ENCODE data around the gene TRIM22.
"Not testable (repeated sequence)": the region's sequence is repeated elsewhere in the genome, so short reads cannot be mapped to it uniquely, and the experiment has no call there.

The TRIM22 gene, protein sequence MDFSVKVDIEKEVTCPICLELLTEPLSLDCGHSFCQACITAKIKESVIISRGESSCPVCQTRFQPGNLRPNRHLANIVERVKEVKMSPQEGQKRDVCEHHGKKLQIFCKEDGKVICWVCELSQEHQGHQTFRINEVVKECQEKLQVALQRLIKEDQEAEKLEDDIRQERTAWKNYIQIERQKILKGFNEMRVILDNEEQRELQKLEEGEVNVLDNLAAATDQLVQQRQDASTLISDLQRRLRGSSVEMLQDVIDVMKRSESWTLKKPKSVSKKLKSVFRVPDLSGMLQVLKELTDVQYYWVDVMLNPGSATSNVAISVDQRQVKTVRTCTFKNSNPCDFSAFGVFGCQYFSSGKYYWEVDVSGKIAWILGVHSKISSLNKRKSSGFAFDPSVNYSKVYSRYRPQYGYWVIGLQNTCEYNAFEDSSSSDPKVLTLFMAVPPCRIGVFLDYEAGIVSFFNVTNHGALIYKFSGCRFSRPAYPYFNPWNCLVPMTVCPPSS

DNA sequence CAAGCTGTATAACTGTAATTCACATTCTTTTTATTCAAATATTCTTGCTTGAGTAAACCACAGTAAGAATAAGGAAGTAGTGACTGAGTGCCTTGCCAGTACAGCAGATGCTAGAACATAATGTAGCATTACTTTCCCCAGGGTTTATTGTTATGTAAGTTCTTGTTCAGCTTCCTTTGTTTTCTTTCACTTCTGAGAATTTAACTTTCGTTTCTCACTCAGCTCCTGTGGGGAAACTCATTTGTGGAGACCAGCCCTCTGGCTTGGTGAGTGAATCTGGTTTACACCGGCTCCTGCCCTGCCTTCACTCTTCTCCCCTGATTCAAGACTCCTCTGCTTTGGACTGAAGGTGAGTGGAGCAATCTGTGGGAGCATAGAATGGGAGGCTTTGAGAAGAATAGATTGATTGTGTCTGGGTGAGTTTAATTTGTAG is at the start of gene TRIM22:
TRIM22 (plus strand) TSS at position 240 of the 433 bp plus-strand sequence. CDS start 6,443 bp downstream, outside the sequence.
- peak; percentile 10 to 33 for DNase-seq (ENCODE audit: low read depth in 2 of 2)

DNA sequence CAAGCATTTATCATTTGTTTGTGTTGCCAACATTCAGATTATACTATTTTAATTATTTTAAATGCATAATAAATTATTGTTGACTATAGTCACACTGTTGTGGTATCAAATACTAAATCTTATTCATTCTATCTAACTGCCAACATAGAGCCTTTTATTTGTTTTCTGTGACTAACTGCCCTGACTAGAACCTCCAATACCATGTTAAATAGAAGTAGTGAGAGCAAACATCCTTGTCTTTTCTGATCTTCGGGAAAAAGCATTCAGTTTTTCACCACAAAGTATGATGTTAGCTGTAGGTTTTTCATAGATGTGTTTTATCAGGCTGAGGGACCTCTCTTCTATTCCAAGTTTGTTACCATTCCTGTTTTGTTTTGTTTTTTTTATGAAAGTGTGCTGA is 49.6 kb upstream of the TRIM22 start:
- no peak for DNase-seq (ENCODE audit: low read depth in 2 of 2)

DNA sequence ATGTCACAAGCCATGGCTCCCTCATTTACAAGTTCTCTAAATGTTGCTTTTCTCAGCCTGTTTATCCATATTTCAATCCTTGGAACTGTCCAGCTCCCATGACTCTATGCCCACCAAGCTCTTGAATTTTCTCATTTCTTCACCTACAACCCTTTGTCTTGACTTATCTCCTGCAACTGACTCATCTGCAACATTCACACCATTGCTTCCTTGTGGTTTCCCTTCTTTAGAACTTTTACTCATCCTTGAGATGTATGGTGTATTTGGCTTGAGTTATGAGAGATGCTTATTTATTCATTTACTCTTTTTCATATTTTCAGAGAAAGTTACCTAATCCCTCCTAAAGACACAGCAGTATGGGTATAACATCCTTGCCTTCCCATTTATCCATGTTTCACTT is 46.0 kb upstream of the TRIM22 start:
- no peak for DNase-seq (ENCODE audit: low read depth in 2 of 2)

DNA sequence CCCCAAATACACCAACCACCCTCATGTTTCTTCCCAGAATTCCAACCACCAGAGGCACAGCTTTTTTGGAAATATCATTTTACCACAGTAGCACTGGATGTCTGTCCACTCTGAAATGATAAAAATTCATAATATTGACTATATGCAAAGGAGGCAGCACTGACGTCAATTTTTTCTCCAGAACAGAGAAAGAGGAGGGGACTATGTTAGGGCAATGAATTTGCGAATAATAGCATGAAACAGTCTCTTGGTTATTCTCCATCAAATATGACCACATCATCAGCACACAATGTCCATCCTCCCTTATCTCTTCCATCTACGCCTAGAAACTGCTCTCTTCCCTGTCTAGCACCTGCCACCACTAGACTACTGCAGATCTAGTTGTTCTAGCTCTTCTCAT is 43.5 kb upstream of the TRIM22 start:
- DNase-seq (ENCODE audit: low read depth in 2 of 2): no peak

DNA sequence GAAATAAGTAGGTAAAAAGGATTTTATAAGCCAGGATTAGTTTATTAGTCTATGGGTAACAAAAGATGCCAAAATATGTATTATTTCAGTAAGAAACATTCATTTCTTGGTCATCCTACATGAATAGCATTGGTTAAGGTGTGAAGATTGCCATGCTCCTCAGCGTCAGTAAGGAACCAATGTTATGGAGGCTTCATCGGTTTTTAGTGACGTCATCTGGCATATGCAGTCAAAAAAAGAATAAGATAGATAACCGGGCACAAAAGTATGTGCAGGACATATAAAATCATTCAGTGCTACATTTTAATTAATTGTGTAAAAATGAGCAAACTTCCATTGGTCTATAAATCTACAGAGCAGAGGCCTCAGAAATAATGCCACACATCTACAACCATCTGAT is 34.1 kb upstream of the TRIM22 start:
- DNase-seq (ENCODE audit: low read depth in 2 of 2): no peak

DNA sequence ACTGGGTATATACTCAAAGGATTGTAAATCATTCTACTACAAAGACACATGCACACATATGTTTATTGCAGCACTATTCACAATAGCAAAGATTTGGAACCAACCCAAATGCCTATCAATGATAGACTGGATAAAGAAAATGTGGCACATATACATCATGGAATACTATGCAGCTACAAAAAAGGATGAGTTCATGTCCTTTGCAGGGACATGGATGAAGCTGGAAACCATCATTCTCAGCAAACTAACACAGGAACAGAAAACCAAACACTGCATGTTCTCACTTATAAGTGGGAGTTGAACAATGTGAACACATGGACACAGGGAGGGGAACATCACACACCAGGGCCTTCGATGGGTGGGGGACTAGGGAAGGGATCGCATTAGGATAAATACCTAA is 32.6 kb upstream of the TRIM22 start:
- not testable (repeated sequence) for DNase-seq (ENCODE audit: low read depth in 2 of 2)

DNA sequence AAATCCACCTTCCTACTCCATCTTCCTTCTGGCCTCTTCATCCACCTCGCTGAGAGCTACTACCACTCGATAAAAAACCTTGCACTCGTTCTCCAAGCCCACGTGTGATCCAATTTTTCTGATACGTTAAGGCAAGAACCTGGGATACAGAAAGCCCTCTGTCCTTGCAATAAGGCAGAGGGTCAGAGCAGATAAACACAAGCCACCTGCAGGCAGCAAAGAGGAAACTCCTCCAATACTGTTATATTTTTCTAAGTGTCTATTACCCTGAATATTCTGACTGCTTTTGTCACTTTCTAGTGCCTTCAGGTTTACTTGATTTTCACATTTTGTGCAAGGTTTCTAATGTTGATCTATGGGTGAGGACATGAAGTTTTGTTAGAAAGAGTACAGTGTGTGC is 31.3 kb upstream of the TRIM22 start:
- no peak for DNase-seq (ENCODE audit: low read depth in 2 of 2)

DNA sequence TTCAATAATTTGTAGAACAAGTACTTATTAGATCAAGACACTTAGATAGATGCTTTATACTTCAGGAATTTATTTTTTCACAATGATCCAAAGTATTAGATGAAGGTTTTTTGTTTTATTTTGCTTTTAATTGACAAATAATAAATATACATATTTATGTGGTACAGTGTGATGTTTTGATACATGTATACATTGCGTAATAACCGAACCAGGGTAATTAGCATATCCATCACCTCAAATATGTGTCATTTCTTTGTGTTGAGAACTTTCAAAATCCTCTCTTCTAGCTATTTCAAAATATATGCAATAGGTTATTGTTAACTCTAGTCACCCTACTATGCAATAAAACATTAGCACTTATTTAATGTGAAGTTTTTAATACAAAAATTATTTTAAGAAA is 26.1 kb upstream of the TRIM22 start:
- DNase-seq (ENCODE audit: low read depth in 2 of 2): no peak

DNA sequence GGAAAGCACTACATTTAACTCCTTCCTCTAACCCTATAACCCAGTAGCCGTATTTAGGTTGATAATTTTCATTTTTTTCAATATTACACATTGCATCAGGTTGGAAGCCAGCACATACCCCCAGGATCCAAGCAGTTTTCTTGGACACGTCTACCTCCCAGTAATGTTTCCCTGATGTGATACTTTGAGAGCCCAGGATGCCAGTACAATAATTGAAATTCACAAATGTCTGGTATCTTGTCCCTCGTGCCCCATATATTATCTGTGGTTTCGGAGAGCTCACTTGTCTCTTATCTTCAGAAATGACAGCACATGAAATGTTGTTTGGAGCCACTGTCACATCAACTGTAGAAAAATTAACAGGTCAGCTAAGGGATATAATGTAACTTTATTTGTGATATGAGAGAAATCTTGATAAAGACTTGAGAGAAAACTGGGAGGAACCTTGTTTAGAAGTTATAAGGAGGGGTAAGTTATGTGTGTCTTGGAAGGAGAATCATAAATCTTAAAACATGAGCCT is 24.5 kb upstream of the TRIM22 start:
- DNase-seq (ENCODE audit: low read depth in 2 of 2): no peak

DNA sequence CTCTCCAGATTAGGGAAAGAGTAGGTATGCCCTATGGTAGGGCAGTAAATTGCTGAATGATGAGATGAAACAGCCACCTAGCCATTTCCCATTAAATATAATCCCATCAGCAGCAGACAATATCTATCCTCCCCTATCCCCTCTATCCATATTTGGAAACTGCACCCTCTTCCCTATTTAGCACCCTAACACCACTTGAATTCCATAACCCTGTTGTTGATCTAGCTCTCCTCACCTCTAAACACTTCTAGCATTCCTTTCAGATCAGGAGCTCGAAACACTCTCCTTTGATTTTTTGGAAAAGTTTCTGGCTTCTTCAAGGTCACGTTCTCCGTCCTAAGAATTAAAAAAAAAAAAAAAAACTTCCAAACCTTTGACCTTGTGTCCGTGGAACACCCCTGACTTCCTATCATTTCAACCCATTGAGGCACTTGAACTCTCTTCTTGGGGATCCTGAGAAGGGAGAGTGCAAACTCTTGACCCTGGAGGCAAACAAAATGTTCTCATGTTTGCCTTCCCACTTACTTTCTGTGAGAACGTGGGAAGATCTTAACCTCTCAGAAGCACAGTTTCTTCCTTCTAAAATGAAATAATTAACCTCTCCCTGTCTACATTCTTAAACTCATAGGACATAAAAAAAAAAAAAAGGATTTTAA is 23.7 kb upstream of the TRIM22 start:
- DNase-seq (ENCODE audit: low read depth in 2 of 2): no peak

DNA sequence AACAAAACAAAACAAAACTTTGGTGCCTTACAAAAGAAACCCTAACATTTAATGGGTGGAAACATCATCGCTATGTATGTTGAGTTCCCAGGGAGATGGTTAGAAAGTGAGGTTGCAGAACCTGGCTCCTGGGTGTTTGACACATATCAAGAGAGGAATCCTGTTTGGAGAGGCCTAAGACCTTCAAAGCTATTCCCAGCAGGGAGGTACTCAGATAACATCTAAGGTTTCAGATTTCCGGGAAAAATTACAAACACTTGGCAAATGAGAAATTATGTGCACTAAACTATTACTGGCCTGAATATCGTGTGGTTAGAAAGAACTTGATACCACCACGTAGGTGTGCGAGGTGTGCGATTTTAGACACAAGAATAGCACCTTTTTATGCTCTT is 23.2 kb upstream of the TRIM22 start:
- no peak for DNase-seq (ENCODE audit: low read depth in 2 of 2)

DNA sequence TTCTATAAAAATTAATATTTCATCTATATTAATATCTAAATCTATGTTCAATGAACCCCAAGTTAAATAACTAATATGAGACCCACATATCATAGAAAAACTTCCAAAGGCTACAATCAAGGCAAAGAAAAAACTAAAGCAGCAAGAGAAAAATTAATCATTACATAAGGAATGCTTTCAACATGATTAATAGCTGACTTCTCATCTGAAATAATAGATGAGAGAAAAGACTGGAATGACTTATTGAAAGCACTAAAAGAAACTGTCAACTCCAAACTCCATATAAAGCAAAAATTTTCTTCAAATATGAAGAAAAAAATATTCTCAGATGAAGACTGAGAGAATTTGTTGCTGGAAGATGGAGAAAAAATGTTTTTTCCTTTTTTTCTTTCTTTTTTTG is 17.8 kb upstream of the TRIM22 start:
- DNase-seq (ENCODE audit: low read depth in 2 of 2): no peak

DNA sequence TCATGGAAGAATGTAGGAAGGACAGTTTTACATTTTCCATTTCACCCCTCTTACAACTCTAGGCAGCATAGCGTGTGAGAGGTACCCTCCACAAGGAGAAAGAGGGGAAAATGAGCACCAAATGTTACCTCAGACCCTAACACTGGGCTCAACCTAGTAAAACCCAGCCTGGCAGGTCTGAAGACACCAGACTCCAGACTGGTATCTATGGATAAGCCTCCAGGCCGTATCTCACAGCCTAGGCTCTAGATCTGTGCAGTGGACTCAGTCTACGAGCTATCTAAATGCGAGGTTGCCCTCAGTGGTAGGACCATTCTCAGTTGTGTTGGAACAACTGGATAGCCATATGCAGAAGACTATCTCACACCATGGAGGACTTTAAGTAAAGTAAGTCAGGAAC is 15.2 kb upstream of the TRIM22 start:
- no peak for DNase-seq (ENCODE audit: low read depth in 2 of 2)

DNA sequence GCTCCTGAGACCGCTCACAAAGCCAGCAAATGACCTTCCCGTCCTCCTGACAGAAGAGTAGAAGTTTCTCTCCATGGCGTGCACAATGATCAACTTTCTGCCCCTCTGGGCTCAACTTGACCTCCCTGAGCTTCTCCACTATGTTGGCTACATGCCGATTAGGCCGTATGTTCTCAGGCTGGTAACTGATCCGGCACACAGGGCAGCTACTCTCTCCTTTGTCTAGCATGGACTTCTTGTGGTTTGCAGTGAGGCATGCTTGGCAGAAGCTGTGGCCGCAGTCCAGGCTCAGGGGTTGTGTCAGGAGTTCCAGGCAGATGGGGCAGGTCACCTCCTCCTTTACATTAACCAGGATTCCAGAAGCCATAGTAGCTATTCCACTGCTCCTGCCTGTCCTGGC is 9.8 kb upstream of the TRIM22 start:
- DNase-seq (ENCODE audit: low read depth in 2 of 2): no peak

DNA sequence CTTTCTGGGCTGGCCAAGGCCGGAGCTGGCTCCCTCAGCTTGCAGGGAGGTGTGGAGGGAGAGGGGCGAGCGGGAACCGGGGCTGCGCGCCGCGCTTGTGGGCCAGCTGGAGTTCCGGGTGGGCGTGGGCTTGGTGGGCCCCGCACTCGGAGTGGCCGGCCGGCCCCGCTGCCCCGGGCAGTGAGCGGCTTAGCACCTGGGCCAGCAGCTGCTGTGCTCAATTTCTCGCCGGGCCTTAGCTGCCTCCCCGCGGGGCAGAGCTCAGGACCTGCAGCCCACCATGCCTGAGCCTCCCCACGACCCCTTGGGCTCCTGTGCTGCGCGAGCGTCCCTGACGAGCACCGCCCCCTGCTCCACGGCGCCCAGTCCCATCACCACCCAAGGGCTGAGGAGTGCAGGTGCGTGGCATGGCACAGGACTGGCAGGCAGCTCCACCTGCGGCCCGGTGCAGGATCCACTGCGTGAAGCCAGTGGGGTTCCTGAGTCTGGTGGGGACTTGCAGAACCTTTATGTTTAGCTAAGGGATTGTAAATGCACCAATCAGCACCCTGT is 6.6 kb upstream of the TRIM22 start:
- DNase-seq (ENCODE audit: low read depth in 2 of 2): not testable (repeated sequence)

DNA sequence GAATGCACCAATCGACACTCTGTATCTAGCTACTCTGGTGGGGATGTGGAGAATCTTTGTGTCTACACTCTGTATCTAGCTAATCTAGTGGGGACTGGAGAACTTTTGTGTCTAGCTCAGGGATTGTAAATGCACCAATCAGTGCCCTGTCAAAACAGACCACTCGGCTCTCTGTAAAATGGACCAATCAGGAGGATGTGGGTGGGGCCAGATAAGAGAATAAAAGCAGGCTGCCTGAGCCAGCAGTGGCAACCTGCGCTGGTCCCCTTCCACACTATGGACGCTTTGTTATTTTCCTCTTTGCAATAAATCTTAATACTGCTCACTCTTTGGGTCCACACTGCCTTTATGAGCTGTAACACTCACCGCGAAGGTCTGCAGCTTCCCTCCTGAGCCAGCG is 6.0 kb upstream of the TRIM22 start:
- DNase-seq (ENCODE audit: low read depth in 2 of 2): not testable (repeated sequence)

DNA sequence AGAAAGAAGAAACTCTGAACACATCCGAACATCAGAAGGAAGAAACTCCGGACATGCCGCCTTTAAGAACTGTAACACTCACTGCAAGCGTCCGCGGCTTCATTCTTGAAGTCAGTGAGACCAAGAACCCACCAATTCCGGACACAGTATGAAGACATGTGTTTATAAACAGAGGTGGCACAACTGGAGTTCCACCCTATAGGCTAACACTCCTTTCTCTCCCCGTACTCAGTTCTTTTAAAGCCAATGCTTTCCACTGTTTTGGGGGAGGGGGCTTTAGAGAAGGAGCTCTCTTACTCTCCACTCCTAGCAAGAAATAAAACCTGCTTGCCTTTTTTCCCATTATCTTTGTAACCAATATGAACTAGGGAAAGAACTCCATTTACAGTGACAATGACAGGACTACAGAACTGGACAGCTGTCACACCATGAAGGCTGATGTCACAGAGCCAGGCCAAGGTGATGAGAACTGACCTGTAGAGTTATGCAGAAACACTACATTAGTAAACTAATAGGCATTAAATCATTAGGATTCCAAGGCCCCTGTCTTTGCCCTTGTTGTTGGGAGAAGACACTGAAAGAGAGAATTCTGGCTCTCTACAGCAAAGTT is 5.4 kb upstream of the TRIM22 start:
- DNase-seq (ENCODE audit: low read depth in 2 of 2): no peak

DNA sequence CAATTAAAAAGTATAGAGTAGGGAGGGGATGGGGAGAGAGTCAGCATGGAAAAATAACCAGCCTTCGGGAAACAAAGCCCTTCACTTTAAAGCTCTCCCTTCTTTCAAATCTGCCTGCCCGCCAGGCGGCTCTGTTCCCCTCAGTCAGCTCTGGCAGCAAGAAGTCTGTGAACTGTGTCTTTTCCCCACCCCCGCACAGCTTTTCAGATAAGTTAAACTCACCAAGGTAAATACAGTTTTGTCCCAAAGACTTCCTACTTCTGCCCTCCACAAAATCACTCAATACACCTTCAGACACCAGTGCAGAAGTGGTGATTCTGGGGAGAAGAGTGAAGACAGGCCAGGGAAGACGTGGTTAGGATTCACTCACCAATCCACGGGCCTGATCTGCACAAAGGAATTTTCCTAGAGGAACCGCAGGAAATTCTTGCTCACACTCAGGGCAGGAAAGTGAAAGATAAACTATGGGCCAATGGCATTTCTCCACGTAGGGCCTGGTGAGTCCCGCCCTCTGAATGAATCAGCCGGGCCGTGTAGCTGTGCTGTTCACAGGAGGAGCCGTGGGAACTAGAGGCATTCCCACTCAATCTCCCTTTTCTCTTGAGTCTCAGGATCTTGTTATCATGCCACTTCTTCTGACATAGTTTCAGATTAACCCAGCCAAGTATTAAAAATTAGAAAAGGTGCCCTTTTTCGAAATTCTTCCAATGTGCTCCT is 4.8 kb upstream of the TRIM22 start, which contains the start of gene TRIM5:
TRIM5 (minus strand) TSS at position 429 of the 717 bp plus-strand sequence. CDS start 4,897 bp downstream, outside the sequence.
- DNase-seq (ENCODE audit: low read depth in 2 of 2): peak; percentile 58 to 72

DNA sequence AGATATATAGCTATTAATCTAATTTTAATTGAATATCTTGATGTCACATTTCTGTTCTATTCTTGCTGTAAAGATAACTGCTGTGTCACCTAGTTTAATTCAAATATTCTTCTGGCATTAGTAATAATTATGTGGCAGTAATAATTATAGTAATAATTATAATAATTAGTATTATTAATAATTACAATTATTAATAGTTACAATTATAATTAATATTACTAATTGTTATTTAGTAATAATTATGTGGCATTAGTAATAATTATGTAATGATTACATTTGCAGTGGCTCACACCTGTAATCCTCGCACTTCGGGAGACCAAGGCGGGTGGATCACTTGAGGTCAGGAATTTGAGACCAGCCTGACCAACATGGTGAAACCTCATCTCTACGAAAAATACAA is 3.2 kb upstream of the TRIM22 start:
- DNase-seq (ENCODE audit: low read depth in 2 of 2): no peak

DNA sequence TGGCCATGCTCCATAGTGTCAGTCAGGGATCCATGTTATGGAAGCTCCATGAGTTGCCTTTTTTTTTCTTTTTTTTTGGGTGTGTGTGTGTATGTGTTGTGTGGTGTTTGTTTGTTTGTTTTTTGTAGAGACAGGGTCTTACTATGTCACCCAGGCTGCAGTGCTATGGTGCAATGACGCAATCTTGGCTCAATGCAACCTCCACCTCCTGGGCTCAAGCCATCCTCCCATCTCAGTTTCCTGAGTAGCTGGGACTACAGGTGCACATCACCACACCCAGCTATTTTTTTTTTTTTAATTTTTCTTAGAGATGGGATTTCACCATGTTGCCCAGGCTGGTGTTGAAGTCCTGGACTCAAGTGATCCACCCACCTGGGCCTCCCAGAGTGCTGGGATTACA is 1.1 kb upstream of the TRIM22 start:
- DNase-seq (ENCODE audit: low read depth in 2 of 2): no peak

DNA sequence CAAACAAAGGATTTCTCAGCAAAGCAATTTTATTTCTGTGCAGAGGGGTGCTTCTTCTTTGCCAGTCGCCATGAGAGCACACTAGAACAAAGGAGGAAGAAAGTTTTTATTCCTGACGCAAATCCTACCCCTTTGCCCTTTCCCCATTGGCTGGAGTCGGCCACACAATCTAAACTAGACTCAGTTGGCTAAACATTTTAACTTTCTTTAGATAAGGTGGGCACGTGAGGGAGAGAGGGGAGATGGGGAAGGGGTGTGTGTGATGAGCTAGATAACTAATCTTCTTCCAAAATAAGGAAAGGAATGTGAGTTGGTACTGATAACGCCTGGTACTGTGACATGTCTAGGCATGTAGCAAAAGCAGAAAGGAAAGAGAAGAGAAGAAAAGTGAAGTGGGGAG is 626 bp downstream of the TRIM22 start:
- no peak for DNase-seq (ENCODE audit: low read depth in 2 of 2)

All from stimulated activated CD4-positive, alpha-beta T cell treated with anti-CD3 and anti-CD28 coated beads, Interleukin-1b, Interleukin-23, amount 100 ng/mL, for 4 hours (primary cell).